ENCODE results near the gene ASXL2. TPM values are rescaled to one million over a fixed set of nuclear protein-coding genes. Genes with fewer than 3 reads are reported as not detected.
"Not testable (repeated sequence)": the region's sequence is repeated elsewhere in the genome, so short reads cannot be mapped to it uniquely, and the experiment has no call there.

The ASXL2 gene
- total and polyA plus RNA-seq, 2 of the 13 experiments (the other 11 are each of a cell fraction or from before 2014, with no cell fraction given): 12.1 to 19.2 TPM

DNA sequence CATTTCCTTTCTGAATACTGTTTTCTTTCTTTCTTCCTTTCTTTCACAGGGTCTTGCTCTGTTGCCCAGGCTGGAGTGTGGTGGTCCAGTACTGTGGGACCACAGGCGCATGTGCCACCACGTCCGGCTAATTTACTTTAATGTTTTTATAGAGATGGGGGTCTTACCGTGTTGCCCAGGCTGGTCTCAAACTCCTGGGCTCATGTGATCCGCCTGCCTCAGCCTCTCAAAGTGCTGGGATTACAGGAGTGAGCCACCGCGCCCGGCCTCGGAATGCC is 35.3 kb upstream of the ASXL2 start:
- H3K4me2 ChIP-seq (ENCODE audit: low read depth, low read length); CTCF ChIA-PET (ENCODE audit: low intra/inter-chr PET ratio, low total read pairs); H3K36me3 ChIP-seq (replicated peaks in 1 of 2; ENCODE audit: control insufficient read depth in 1 of 2, insufficient read depth in 2 of 2, low read length in 2 of 2); H3K27ac ChIP-seq (ENCODE audit: extremely low read length, insufficient read depth, low read length); H4K20me1 ChIP-seq (ENCODE audit: insufficient read depth, low read length); POLR2A ChIA-PET; BruUV-seq (replicated peaks); H3K4me3 ChIP-seq (replicated peaks in 1 of 3; ENCODE audit: insufficient read depth in 1 of 3, low read depth in 2 of 3, low read length in 3 of 3); H3K27me3 ChIP-seq (ENCODE audit: control insufficient read depth in 1 of 2, insufficient read depth in 2 of 2, low read length in 2 of 2); H2AFZ ChIP-seq (ENCODE audit: low read length); in situ Hi-C loops (cut with HindIII; ENCODE audit: extremely low pct_ligation_motif_present, low pct_unique_long_range_greater_than_20kb); H3K79me2 ChIP-seq (ENCODE audit: insufficient read depth, low read length); intact Hi-C loops (cut with micrococcal nuclease; ENCODE audit: unreplicated experiment); H3K9me3 ChIP-seq (ENCODE audit: low read length); ATAC-seq; DNase-seq (ENCODE audit: low spot score); FAIRE-seq; H3K9ac ChIP-seq (ENCODE audit: insufficient read depth, low read depth, low read length): not testable (repeated sequence)
- peak; percentile 55 for TF ChIP-seq ZNF121 (CRISPR knock-in tag; IDR thresholded peaks at IDR 0.05)
- peaks cover 13% of the 10 kb centered on the region for H3K4me1 ChIP-seq (ENCODE audit: insufficient read depth, low read length)
- 70% methylated on average over 9 of the region's 9 CpGs for WGBS (ENCODE audit: low lambda C conversion rate)

DNA sequence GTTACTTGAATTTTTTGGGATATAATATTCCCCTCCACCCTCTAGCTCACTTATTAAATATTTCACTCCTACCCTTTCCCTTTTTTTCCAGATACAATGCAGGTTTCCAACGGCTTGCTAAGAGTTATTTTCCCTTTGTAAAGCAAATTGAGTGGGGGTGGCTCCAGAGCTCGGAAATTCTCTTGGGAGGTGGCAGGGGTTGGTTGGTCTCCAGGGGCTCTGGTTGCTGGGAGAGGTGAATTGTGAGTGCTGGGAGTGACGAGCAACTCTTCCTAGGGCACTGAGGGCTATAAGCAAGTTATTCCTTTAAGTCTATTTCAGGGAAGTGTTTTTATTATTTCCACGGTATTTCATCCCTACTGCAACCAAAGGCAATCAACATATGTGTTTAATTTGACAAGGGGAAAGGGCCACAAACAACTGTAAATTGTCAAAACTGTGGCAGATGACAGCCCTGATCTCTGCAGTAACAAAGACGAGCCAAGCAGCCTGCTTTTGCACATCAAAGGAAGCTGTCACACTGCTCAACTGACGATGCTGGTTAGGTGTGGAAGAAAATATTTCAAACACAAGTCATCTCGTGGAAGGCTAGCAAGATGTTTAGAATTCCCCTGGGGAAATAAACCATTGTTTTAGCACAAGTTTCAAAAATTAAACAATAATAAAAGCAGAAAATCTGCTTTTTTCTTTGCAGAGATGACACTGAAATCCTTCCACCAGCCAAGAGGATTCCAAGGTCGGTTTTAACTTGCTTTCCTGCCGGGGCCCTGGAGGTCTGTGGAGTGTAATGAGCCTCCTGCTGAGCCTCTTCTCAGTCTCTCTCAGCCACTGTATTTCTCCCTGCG is 34.8 kb upstream of the ASXL2 start:
- WGBS (ENCODE audit: low lambda C conversion rate): 6% methylated on average over 10 of the region's 10 CpGs
- TF ChIP-seq ZSCAN20 (CRISPR knock-in tag; IDR thresholded peaks at IDR 0.05; ENCODE audit: borderline replicate concordance) (no peak), ZNF292 (CRISPR knock-in tag; IDR thresholded peaks at IDR 0.05; ENCODE audit: borderline replicate concordance, low read depth) (peak; percentile 62; the same call in 1 of the 2 replicates)
- peak overlapping the region; percentile 48 for H3K4me2 ChIP-seq (ENCODE audit: low read depth, low read length)
- H3K36me3 ChIP-seq (replicated peaks in 1 of 2; ENCODE audit: control insufficient read depth in 1 of 2, insufficient read depth in 2 of 2, low read length in 2 of 2): no peaks in the 10 kb centered on the region
- BruUV-seq (replicated peaks): no TSS peak
- 0 out of 6 replicates have a peak overlapping the region, but pooled peaks of 1 of the 3 experiments have one; percentile 11 for H3K4me3 ChIP-seq (replicated peaks in 1 of 3; ENCODE audit: insufficient read depth in 1 of 3, low read depth in 2 of 3, low read length in 3 of 3)
- FAIRE-seq: peak; percentile 57
- H4K20me1 ChIP-seq (ENCODE audit: insufficient read depth, low read length): no peaks in the 10 kb centered on the region
- peak; percentile 70 for ATAC-seq
- no peak overlapping the region for H3K27ac ChIP-seq (ENCODE audit: extremely low read length, insufficient read depth, low read length)
- H2AFZ ChIP-seq (ENCODE audit: low read length): no peak overlapping the region
- in situ Hi-C loops (cut with HindIII; ENCODE audit: extremely low pct_ligation_motif_present, low pct_unique_long_range_greater_than_20kb): no loop called here
- POLR2A ChIA-PET: no interaction called here
- no peak for DNase-seq (ENCODE audit: low spot score)
- no peaks in the 10 kb centered on the region for H3K27me3 ChIP-seq (ENCODE audit: control insufficient read depth in 1 of 2, insufficient read depth in 2 of 2, low read length in 2 of 2)
- intact Hi-C loops (cut with micrococcal nuclease; ENCODE audit: unreplicated experiment): no loop called here
- CTCF ChIA-PET (ENCODE audit: low intra/inter-chr PET ratio, low total read pairs): no interaction called here
- no peaks in the 10 kb centered on the region for H3K79me2 ChIP-seq (ENCODE audit: insufficient read depth, low read length)
- H3K9ac ChIP-seq (ENCODE audit: insufficient read depth, low read depth, low read length): no peak overlapping the region
- peaks cover 13% of the 10 kb centered on the region for H3K4me1 ChIP-seq (ENCODE audit: insufficient read depth, low read length)
- no peaks in the 10 kb centered on the region for H3K9me3 ChIP-seq (ENCODE audit: low read length)
